HTERT RPE-1 (cell line): ENCODE measurements around the gene RNF32.

ENCODE experiments used
- in situ Hi-C: fragments of 300-500 bp; cut with MboI; formaldehyde crosslinking; loops from 4 replicates; pipeline ENCODE4 v1.14.3; 2020; ENCODE audit warnings: low sequenced_read_pairs

The RNF32 gene

GRCh38 chr7:156640257-156640948 is at the start of gene RNF32:
RNF32 (plus strand) TSS chr7:156640774; CDS start chr7:156643878, 3,104 bp downstream.
- in situ Hi-C loops, result no loop called here

DNA sequence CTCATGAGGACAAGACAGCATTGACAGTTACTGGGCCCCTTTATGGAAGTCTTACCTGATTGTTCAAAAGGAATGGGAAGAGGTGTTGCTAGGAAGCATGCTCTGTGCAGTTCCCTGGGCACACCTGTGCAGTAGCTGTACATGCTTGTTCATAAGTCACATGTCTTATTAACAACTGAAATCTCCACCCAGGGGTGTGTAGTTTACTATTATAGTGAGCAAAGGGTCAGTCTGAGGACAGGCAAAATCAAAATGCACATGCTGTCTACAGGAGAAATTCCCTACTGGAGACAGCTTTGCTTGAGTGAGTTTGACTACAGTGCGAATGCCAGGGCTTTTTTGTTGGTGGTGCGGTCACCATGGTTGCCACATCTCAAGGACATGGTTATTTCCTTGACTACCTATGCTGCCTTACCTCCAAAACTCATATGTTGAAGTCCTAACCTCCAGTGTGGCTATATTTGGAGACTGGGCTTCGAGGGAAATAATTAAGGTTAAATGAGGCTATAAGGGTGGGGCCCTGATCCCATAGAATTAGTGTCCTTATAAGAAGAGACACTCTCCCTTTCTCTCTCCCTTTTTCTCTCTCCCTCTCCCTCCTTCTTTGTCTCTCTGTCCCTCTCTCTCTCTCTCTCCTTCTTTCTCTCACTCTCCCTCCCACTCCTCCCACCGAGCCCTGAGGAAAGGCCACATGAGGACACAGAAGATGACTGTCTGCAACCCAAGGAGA is 48.3 kb upstream of the RNF32 start:
- in situ Hi-C loops, result no loop called here

DNA sequence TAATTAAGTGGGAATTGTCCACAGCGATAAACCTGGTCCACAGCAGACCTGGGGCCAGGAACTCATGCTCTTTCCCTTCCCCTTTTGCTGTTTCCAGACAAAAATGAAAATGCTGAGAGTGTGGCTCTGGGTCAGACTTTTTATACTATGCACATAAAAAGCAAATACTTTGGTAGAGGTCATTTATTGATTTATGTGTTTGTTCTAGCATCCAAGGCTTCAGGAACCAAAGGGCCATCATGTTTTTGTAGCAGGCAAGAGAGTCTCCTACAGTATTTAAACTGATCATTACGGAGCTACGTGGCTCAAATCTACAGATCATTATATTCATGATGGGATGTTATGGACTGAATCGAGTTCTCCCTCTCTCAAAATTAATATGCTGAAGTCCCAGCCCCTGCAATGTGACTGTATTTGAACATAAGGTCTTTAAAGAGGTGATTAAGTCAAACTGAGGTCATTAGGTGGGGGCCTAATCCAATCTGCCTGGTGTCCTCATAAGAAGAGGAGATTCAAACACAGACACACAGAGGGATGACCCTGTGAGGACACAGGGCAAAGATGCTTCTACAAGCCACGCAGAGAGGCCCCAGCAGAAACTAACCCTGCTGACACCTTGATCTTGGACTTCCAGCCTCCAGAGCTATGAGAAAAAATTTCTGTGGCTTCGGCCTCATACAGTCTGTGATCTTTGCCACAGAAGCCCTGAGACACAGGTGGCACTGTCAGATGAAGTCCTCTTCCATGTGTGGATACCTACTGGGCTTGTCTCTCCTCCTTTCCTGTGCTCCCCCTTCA is 46.1 kb upstream of the RNF32 start:
- in situ Hi-C loops, result no loop called here

- in situ Hi-C loops, result no loop called here
Observed at GRCh38 chr7:156600496-156600895, 40.1 kb upstream of the RNF32 start.

DNA sequence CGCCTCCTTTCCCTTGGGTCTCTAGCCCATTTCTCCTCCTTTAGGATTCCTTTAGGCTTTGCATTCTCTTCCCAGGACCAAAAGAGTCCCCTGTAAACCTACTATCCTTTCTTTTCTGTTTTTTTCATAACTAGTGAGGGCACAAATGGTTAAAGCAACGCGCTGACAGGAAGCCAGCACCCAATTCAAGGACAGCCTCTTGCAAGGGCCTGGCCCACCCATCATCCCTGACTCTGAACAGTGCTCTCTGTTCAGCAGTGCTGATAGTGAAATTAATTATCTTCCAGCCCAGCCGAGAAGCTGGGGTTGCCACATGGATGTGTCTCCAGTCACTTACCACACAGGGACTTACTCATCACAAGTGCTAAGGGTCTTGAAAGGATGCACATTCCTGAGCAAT is 38.3 kb upstream of the RNF32 start:
- in situ Hi-C loops, result no loop called here

DNA sequence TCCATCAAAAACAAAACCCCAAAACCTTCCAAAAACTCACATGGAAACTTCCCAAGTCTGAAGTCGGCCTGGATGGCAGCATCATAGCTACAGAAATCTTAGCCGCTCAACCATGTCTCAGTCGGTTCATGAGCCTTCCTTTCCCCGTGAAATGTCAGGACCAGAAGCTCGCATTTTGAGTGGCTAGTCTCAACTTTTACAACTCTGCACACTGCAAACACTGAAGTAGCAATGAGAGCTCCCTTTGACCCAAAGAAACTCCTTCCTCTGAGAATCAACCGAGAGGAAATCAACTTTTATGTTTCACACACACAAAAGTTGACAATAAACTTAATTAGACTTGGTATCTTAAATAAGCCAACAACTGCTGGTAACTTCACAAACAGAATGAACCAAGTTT is 37.6 kb upstream of the RNF32 start:
- in situ Hi-C loops, result no loop called here

DNA sequence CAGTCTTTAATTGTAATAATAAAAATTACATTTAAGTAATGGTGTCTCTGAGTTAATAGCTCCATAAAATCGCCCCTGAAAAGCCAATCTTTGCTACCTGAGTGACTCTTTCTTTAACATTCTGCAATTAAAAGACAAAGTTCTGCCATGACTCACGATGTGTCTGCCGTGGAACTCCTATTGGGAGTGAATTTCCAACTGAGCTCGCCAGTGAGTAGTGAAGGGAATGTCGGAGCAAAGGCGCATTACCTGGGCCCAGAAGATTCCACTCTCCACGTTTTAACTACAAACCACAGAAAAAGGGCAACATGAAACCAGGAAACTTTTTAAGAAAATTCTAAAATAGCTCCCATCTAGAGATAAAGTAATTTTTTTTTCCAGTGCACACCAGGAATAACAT is 36.9 kb upstream of the RNF32 start:
- in situ Hi-C loops, result no loop called here

GRCh38 chr7:156604311-156604710 is 36.3 kb upstream of the RNF32 start:
- in situ Hi-C loops, result no loop called here

DNA sequence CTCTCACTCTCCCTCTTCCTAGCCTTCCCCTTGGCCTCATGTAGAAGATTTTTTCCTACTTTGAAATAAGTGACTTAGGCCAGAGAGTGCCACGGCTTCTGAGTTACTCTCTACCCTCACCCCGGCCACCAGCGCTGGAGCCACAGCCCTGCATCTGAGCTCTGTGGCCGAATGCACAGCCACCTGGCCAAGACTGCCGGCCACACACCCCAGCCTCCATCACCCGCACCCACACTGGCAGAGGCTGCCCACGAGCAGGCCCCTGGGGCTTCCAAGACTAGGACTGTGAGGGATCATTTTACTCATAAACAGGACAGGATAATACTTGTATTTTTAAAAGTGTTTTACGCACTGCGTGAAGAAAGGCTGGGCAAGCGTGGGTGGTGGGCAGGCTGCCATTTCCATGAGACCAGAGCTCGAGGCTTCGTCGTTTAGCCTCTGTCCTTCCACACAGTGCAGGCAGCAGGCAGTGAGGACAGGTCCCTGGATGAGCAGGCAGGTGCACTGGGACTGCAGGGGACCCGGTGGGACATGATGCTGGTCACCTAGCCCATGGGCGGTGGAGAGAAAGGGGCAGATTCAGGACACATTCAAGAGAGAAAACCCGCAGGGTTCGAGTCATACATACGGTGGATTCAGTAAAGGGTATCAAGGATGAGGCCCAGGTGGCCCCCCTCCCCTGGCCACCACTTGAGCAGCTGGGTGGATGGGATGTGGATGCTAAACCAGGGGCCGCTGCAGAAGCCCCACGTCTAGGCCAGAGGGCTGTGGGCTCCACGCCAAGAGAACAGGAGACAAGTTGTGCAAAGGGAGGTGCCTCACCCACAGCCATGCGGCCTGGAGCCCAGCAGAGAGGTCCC is 35.5 kb upstream of the RNF32 start:
- in situ Hi-C loops, result no loop called here

DNA sequence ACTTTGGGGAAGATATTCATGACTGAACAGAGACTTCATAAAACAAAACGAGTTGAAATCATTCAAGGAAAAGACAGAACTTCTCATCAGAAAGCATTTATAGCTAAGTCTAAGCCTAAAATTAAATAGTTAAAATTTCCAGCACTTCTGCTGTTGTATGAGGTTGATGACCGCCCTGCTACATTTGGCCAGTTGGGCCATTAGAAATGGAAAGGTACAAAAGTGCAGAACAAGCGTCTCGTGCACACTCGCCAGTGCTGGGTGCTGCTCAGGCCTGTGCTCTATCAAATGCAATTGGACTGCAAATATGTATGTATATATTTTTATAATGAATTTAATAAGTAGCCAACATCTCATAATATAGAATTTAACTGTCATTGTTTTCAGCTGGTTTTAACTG is 34.4 kb upstream of the RNF32 start:
- in situ Hi-C loops, result no loop called here

DNA sequence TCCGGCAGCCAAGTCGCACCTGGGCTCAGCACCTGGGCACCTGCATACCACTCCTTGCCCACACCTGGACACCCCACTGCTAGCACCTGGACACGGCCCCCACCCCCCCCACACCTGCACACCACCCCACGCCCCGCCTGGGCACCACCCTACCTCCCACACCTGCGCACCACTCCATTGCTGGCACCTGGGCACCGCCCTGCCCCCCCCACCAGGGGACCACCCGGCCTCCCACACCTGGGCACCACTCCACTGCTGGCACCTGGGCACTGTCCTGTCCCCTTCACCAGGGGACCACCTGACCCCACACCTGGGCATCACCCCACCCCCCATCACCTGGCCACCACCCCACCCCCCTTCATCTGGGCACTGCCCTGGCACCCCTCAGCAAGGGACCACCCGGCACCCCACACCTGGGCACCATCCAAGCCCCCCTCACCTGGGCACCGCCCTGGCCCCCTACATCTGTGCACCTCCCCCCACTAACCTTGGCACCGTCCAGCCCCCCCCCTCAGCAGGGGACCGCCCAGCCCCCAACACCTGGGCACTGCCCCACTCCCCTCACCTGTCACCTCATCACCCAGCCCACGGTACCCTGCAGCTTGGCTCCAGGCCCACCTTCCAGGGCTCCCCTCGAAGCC is 33.8 kb upstream of the RNF32 start:
- in situ Hi-C loops, result no loop called here

DNA sequence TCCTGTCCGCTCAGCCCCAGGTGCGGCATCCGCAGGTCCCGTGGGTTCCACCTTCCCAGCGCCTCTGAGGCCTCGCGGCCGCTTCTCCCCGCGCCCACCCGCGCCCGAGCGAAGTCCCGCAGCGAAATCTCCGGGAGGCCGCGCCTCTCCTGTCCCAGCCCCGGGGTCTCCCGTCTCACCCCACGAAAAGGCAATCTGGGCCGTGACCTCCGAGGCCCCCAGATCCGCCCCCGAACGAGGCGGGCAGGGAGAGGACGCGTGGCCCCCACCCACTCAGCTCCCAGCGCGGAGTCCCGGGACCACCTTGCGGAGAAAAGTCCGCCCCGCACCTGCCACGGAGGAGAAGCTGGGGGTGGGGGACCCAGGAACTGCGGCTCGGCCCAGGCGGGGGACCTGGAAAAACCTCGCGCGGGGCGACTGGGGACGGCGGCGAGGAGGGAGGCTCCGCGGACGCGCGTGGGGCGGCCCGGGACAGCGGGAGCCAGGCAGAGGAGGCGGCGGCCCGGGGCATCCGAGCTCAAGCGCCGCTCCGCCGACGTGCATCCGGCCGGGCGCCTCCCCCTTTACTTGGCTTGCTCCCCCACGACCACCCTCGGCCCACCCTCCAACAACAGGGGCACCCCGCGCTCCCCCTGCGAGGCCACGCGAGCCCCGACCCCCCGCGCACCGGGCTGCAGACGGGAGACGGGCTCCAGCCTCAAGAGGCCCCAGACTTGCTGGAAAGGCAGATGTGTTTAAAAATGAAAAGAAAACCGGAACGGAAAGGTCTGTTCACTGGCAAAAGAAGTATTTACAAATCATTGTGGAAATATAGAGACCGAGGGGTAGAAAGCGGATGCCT is 33.0 kb upstream of the RNF32 start:
- in situ Hi-C loops, result no loop called here

- in situ Hi-C loops, result no loop called here
Observed at GRCh38 chr7:156608173-156608478, 32.4 kb upstream of the RNF32 start.

DNA sequence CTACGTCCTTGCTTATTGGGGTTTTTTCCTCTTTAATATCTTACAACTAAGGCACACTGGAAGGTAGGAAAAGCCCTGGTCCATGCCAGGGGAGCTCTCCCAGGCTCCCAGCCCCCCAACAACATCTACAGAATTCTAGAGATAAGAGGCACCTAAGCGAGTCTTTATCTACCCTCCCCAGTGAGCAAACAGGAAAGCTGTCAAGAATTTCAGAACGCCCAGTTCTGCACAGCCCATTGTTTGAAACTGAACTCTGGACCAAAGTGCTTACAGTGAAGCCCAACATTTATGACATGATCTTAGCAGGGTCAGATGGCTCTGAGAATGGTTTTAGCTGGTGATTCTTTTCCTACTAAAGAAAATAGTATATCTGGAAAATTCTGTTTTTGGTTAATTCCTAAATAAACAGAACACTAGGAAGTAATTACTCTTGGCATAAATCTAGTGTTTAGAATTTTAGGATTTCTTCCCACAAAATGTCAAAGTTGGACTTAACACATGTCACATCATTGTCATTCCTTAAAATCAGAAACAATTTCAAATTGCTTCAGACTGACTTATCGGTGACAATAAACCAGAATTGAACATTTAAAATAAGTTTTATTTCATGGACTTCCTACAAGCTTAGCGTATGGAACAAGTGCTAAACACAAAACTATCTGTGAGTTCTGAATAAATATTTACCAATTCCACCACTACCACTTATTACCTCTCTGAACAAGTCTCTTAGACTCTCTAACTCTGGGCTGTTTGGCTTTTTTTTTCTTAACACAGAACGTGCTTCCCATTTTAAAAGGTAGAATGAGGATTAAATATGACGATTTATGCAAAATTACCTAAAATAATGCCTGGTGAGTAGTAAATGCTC is 31.3 kb upstream of the RNF32 start:
- in situ Hi-C loops, result no loop called here

GRCh38 chr7:156610130-156610529 is 30.4 kb upstream of the RNF32 start:
- in situ Hi-C loops, result no loop called here

- in situ Hi-C loops, result no loop called here
Observed at GRCh38 chr7:156610601-156611000, 30.0 kb upstream of the RNF32 start.

DNA sequence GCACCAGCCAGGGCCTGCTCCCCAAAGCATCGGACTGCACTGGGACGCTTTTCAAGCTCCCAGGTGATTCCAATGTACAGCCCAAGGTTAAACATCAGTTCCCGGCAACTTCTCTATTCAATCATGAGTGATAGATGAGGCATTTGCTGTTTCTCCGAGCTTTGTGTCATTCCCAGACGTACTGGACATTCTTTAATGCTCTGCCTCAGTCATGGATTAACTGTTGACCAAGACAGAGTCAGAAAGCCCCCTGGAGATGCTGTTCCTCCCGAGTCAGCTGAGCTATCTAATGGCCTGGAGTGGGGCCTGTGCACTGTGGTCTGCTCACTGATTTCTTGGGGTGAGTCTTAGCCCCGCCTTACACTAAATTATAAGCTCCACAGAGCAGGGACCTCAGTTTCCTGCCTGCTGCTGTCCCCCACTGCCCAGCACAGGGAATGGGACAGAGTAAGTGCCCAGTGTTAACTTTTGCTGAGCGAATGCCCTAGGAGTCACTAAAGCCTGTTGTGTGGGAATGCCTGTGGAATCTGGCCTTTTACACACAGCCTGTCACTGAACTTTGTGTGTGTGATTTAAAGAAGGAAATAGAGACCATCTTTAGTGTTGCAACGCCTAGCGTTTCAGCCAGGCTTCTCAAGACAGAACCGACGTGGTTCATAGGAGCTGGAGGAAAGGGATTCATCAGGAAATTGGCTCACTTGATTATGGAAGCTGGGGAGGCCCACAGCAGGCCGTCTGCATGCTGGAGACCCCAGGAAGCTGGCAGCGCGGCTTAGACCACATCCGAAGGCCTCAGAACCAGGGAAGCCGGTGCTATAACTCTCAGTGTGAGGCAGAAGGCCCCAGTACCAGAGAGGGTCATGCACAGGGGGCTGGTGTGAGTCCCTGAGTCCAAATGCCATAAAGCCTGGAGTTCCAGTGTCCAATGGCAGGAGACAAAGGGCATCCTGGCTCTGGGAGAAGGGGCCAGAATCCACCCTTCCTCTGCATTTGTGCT is 29.3 kb upstream of the RNF32 start:
- in situ Hi-C loops, result no loop called here

DNA sequence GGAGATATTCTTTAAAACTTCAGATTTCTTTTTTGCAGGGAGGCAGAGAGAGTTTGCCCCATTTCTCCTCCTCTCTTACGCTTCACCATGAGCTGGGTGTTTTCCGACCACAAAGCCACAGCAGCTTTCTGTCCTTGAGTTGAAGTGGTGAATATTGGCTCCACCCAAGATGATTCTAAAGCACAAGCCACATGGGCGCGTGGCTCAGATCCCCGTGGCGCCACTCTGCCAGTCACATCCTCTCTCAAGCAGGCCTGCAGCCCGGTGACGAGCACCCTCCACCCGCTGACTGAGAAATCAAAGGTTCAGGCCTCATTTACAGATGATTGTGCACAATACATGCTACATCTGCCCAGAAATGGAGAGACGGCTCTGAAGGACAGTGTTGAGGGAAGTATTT is 27.6 kb upstream of the RNF32 start:
- in situ Hi-C loops, result no loop called here
